ENCODE results near the gene SP100.

The SP100 gene

DNA sequence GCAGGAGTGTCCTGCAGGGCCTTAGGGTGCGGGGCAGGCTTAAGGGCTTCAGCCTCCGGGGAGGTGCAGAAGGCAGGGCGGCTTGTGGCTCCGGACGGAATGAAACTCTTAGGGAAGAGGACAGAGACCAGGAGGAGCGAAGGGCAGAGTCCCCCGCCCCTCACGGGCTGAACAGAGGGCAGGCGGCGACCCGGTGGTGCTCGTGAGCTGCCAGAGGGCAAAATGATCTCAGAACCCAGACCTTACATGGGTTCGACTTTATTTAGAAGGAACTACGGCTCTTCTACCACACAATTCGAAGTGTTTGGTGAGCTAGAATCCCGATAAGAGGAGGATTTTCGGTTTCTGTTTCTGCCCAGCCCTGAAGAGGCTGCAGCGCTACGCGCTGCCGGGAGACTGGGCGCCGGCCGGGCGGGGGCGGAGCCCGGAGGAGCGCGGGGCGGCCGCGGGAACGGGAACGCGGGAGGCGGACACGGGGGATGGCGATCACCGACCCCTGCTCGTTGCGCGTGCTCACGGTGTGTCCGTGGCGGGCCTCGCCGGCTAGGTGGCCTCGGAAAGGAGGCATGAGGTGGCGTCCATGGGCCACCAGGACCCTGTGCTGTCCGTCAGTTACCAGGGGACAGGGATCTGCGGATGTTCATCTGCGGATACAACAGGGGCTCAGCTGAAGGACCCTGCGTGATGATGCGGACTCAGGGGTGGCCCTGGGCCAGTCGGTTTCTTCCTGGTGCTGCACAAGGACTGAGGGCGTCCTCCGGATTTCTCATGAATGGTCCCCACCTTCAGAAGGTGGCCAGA lies 4.2 kb upstream of the SP100 start:
- Histone ChIP-seq H3F3A (ENCODE audit: low read depth) (no peaks in the 10 kb centered on the region), H3K79me2 (ENCODE audit: insufficient read depth, low read length) (peaks cover 7% of the 10 kb centered on the region), H3K4me2 (ENCODE audit: low read depth, low read length, poor library complexity, severe bottlenecking) (peak overlapping the region; percentile 91), H3K9me3 (ENCODE audit: insufficient read depth, low read depth, low read length) (no peaks in the 10 kb centered on the region), H3K9ac (ENCODE audit: low read depth, low read length, poor library complexity, severe bottlenecking) (peak overlapping the region; percentile 77), H4K20me1 (ENCODE audit: insufficient read depth, low read length, poor library complexity, severe bottlenecking) (no peaks in the 10 kb centered on the region), H3K4me3 (ENCODE audit: low read length, poor library complexity, severe bottlenecking) (peak overlapping the region; percentile 84), H3K27me3 (ENCODE audit: insufficient read depth, low read length, poor library complexity, severe bottlenecking) (no peaks in the 10 kb centered on the region), H3K9me2 (replicated peaks; ENCODE audit: low read depth, low read length) (no peaks in the 10 kb centered on the region), H3K4me1 (ENCODE audit: insufficient read depth, low read length, poor library complexity, severe bottlenecking) (peaks cover 32% of the 10 kb centered on the region), H2AFZ (ENCODE audit: low read length) (peak overlapping the region; percentile 96), H3K36me3 (ENCODE audit: insufficient read depth, low read length) (no peaks in the 10 kb centered on the region)
- no peak for TF ChIP-seq EZH2phosphoT487 (IDR thresholded peaks at IDR 0.05; ENCODE audit: borderline replicate concordance)
- TF ChIP-seq, protein P1, sequence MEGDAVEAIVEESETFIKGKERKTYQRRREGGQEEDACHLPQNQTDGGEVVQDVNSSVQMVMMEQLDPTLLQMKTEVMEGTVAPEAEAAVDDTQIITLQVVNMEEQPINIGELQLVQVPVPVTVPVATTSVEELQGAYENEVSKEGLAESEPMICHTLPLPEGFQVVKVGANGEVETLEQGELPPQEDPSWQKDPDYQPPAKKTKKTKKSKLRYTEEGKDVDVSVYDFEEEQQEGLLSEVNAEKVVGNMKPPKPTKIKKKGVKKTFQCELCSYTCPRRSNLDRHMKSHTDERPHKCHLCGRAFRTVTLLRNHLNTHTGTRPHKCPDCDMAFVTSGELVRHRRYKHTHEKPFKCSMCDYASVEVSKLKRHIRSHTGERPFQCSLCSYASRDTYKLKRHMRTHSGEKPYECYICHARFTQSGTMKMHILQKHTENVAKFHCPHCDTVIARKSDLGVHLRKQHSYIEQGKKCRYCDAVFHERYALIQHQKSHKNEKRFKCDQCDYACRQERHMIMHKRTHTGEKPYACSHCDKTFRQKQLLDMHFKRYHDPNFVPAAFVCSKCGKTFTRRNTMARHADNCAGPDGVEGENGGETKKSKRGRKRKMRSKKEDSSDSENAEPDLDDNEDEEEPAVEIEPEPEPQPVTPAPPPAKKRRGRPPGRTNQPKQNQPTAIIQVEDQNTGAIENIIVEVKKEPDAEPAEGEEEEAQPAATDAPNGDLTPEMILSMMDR (conservative IDR thresholded peaks at IDR 0.05; ENCODE audit: low read length) = no peak

DNA sequence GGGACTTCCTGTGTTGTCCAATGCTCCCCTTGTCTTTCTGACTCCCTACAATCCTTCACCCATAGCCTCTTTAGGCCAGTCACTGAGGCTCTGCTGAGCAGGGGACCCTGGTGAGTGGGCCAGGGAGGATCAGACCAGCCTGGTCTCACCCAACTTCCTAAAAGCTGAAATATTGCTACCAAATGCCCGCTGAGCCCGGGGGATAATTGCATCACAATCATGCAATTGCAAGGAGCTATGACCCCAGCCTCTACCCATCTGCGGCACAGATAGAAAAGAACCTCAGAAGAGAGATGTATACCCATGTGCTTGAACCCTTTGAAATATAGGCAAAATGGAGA lies 3.7 kb upstream of the SP100 start:
- H3K9me3 ChIP-seq (ENCODE audit: insufficient read depth, low read depth, low read length) = no peaks in the 10 kb centered on the region
- H3K4me1 ChIP-seq (ENCODE audit: insufficient read depth, low read length, poor library complexity, severe bottlenecking) = peaks cover 35% of the 10 kb centered on the region
- H2AFZ ChIP-seq (ENCODE audit: low read length) = peak overlapping the region; percentile 96
- no peaks in the 10 kb centered on the region for H3F3A ChIP-seq (ENCODE audit: low read depth)
- peak overlapping the region; percentile 77 for H3K9ac ChIP-seq (ENCODE audit: low read depth, low read length, poor library complexity, severe bottlenecking)
- peak overlapping the region; percentile 84 for H3K4me3 ChIP-seq (ENCODE audit: low read length, poor library complexity, severe bottlenecking)
- H3K4me2 ChIP-seq (ENCODE audit: low read depth, low read length, poor library complexity, severe bottlenecking) = peak overlapping the region; percentile 91
- H4K20me1 ChIP-seq (ENCODE audit: insufficient read depth, low read length, poor library complexity, severe bottlenecking) = no peaks in the 10 kb centered on the region
- peaks cover 13% of the 10 kb centered on the region for H3K79me2 ChIP-seq (ENCODE audit: insufficient read depth, low read length)
- H3K36me3 ChIP-seq (ENCODE audit: insufficient read depth, low read length) = no peaks in the 10 kb centered on the region
- TF ChIP-seq, protein P1 (conservative IDR thresholded peaks at IDR 0.05; ENCODE audit: low read length) = no peak
- H3K27me3 ChIP-seq (ENCODE audit: insufficient read depth, low read length, poor library complexity, severe bottlenecking) = no peaks in the 10 kb centered on the region
- H3K9me2 ChIP-seq (replicated peaks; ENCODE audit: low read depth, low read length) = no peaks in the 10 kb centered on the region

DNA sequence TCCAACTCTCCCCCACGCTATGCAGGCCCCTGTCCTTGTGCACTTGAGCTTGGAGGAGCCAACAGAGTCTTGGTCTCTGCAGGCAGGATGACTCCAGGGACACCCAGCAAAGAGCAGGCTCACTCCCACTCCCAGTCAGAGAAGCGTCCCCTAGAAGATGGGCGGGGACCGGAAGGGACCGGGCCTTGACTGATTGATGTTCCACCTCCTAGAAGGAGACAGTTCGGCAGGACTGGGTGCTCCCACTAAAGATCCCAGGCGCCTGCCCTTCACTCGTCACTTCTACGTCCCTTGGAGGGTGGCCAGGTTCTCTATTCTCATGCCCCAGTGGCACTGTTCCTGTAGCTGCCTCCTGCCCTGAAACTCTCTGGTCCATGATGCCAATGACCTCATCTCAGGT lies 3.2 kb upstream of the SP100 start:
- H3K9ac ChIP-seq (ENCODE audit: low read depth, low read length, poor library complexity, severe bottlenecking) = no peak overlapping the region
- no peaks in the 10 kb centered on the region for H4K20me1 ChIP-seq (ENCODE audit: insufficient read depth, low read length, poor library complexity, severe bottlenecking)
- no peak for TF ChIP-seq EZH2phosphoT487 (IDR thresholded peaks at IDR 0.05; ENCODE audit: borderline replicate concordance)
- TF ChIP-seq, protein P1 (conservative IDR thresholded peaks at IDR 0.05; ENCODE audit: low read length) = no peak
- peak overlapping the region; percentile 84 for H3K4me3 ChIP-seq (ENCODE audit: low read length, poor library complexity, severe bottlenecking)
- no peaks in the 10 kb centered on the region for H3K9me2 ChIP-seq (replicated peaks; ENCODE audit: low read depth, low read length)
- H3K4me2 ChIP-seq (ENCODE audit: low read depth, low read length, poor library complexity, severe bottlenecking) = peak overlapping the region; percentile 91
- H3K79me2 ChIP-seq (ENCODE audit: insufficient read depth, low read length) = peaks cover 18% of the 10 kb centered on the region
- H3K36me3 ChIP-seq (ENCODE audit: insufficient read depth, low read length) = no peaks in the 10 kb centered on the region
- H3K9me3 ChIP-seq (ENCODE audit: insufficient read depth, low read depth, low read length) = no peaks in the 10 kb centered on the region
- no peak overlapping the region for H2AFZ ChIP-seq (ENCODE audit: low read length)
- peaks cover 40% of the 10 kb centered on the region for H3K4me1 ChIP-seq (ENCODE audit: insufficient read depth, low read length, poor library complexity, severe bottlenecking)
- no peaks in the 10 kb centered on the region for H3K27me3 ChIP-seq (ENCODE audit: insufficient read depth, low read length, poor library complexity, severe bottlenecking)
- H3F3A ChIP-seq (ENCODE audit: low read depth) = no peaks in the 10 kb centered on the region

All from Loucy (cell line).